SU-DHL-6 (cell line): ENCODE data around the gene PPP6R3.

ENCODE experiments used
- H2AFZ ChIP-seq: fragments of 200-600 bp; sonication (generic); 2 replicates; pipeline ENCODE4 v1.6.1; 2014; ENCODE audit warnings: low read depth, mild to moderate bottlenecking, moderate library complexity, mixed read lengths, antibody characterized with exemption, low read length; ENCODE audit not compliant: severe bottlenecking
- H3F3A ChIP-seq: fragments of 200-600 bp; shearing (Covaris generic); 2 replicates; pipeline ENCODE4 v1.6.0; 2016; ENCODE audit warnings: antibody characterized with exemption, mild to moderate bottlenecking; ENCODE audit not compliant: insufficient read depth
- H3K27ac ChIP-seq: fragments of 200-600 bp; sonication (generic); 2 replicates; pipeline ENCODE4 v1.5.1; 2016; ENCODE audit warnings: low read depth, mild to moderate bottlenecking, low read length, moderate library complexity, mixed read lengths
- H3K27me3 ChIP-seq: fragments of 200-600 bp; sonication (generic), shearing (Covaris generic); 2 replicates; pipeline ENCODE4 v1.6.0; 2014; ENCODE audit warnings: mild to moderate bottlenecking, low read length
- H3K36me3 ChIP-seq: fragments of 200-600 bp; sonication (generic); 2 replicates; pipeline ENCODE4 v1.6.1; 2014; ENCODE audit warnings: mild to moderate bottlenecking, low read length, mixed read lengths
- H3K4me2 ChIP-seq: fragments of 300-600, 200-600 bp; shearing (Covaris generic), sonication (generic); 2 replicates; pipeline ENCODE4 v1.6.0; 2014; ENCODE audit warnings: low read length, low read depth, mild to moderate bottlenecking; ENCODE audit not compliant: poor library complexity, severe bottlenecking
- H3K4me3 ChIP-seq: fragments of 200-600 bp; sonication (generic); 2 replicates; pipeline ENCODE4 v1.5.1; 2014; ENCODE audit warnings: antibody characterized with exemption, low read length, mild to moderate bottlenecking, mixed read lengths; ENCODE audit not compliant: insufficient read depth, poor library complexity, severe bottlenecking
- H3K79me2 ChIP-seq: fragments of 200-600 bp; sonication (generic); 2 replicates; pipeline ENCODE4 v1.6.1; 2014; ENCODE audit warnings: mild to moderate bottlenecking, low read length, moderate library complexity; ENCODE audit not compliant: insufficient read depth
- H3K9ac ChIP-seq: fragments of 200-600 bp; sonication (generic); 2 replicates; pipeline ENCODE4 v1.7.0; 2014; ENCODE audit warnings: mild to moderate bottlenecking, low read length
- H3K9me2 ChIP-seq: fragments of 200-600 bp; sonication (generic); replicated peaks from 2 replicates; pipeline ENCODE4 v1.6.1; 2014; ENCODE audit warnings: low read length; ENCODE audit not compliant: insufficient read depth
- H3K9me3 ChIP-seq: fragments of 200-600 bp; sonication (generic); 2 replicates; pipeline ENCODE4 v1.6.1; 2014; ENCODE audit warnings: low read length, mixed read lengths; ENCODE audit not compliant: insufficient read depth
- H4K20me1 ChIP-seq: fragments of 200-600 bp; sonication (generic); 2 replicates; pipeline ENCODE4 v1.6.1; 2014; ENCODE audit warnings: low read depth, mild to moderate bottlenecking, antibody characterized with exemption, low read length, moderate library complexity, mixed read lengths
- CTCF ChIP-seq: fragments of 200-600 bp; sonication (generic); IDR thresholded peaks from one replicate; pipeline ENCODE4 v1.5.1; 2017; ENCODE audit warnings: antibody characterized with exemption, mild to moderate bottlenecking, low read length, moderate library complexity; ENCODE audit not compliant: insufficient read depth, poor library complexity, severe bottlenecking
- EZH2phosphoT487 ChIP-seq: fragments of 200-600 bp; sonication (generic), shearing (Covaris generic); conservative IDR thresholded peaks from 2 replicates; pipeline ENCODE4 v1.6.1; 2018; ENCODE audit warnings: mild to moderate bottlenecking, antibody characterized with exemption, low read length, moderate library complexity, mixed read lengths

PPP6R3 gene

DNA sequence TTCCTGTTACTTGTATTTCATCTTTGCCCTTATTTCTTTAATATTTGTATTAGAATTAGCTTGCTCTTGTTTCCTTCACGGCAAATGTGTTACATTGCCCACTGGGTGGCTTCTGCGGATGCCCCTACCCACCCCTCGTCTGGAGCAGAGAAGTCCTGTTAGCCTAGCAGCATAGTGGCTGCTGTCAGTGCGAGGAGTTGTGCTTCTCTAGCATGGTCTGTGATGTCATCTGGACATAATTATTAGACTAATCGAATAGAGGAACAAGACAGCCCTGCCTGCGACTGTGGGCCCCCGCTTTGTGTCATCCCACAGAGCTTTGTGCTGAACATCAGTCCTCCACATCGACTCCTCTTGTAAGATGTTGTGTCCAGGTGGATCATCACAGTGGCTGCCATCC, 74.5 kb downstream of the PPP6R3 start:
- no peak for TF ChIP-seq CTCF
- no peak for TF ChIP-seq EZH2phosphoT487
- H3K9me3 ChIP-seq: no peaks in the 10 kb centered on the region
- H3K79me2 ChIP-seq: peaks cover 88% of the 10 kb centered on the region
- H3K9me2 ChIP-seq: no peaks in the 10 kb centered on the region
- peaks cover 34% of the 10 kb centered on the region; the same call in 1 of the 2 replicates for H4K20me1 ChIP-seq
- H3F3A ChIP-seq: peaks cover 4% of the 10 kb centered on the region; the same call in 1 of the 2 replicates
- H3K4me2 ChIP-seq: no peak overlapping the region
- no peak overlapping the region for H2AFZ ChIP-seq
- H3K4me3 ChIP-seq: no peak overlapping the region
- H3K27ac ChIP-seq: no peak overlapping the region
- H3K27me3 ChIP-seq: no peaks in the 10 kb centered on the region
- H3K36me3 ChIP-seq: peaks cover 17% of the 10 kb centered on the region
- no peak overlapping the region for H3K9ac ChIP-seq

GRCh38 chr11:68536706-68537105, 76.2 kb downstream of the PPP6R3 start:
- no peak overlapping the region for H3K4me2 ChIP-seq
- TF ChIP-seq EZH2phosphoT487 (no peak), CTCF (no peak)
- H3K4me3 ChIP-seq: no peak overlapping the region
- H3K9ac ChIP-seq: no peak overlapping the region
- no peak overlapping the region for H3K27ac ChIP-seq
- H3K27me3 ChIP-seq: no peaks in the 10 kb centered on the region
- H3K36me3 ChIP-seq: peaks cover 17% of the 10 kb centered on the region; the same call in 1 of the 2 replicates
- peaks cover 81% of the 10 kb centered on the region for H3K79me2 ChIP-seq
- H3K9me3 ChIP-seq: no peaks in the 10 kb centered on the region
- H2AFZ ChIP-seq: no peak overlapping the region
- peaks cover 22% of the 10 kb centered on the region; the same call in 1 of the 2 replicates for H4K20me1 ChIP-seq
- H3F3A ChIP-seq: peaks cover 4% of the 10 kb centered on the region; the same call in 1 of the 2 replicates
- no peaks in the 10 kb centered on the region for H3K9me2 ChIP-seq

- Histone ChIP-seq H3K9ac (no peak overlapping the region), H3K27me3 (no peaks in the 10 kb centered on the region), H3K9me2 (no peaks in the 10 kb centered on the region), H3K4me2 (no peak overlapping the region), H3K79me2 (peaks cover 73% of the 10 kb centered on the region), H3F3A (peaks cover 4% of the 10 kb centered on the region; the same call in 1 of the 2 replicates), H3K4me3 (no peak overlapping the region), H3K36me3 (peaks cover 17% of the 10 kb centered on the region; the same call in 1 of the 2 replicates), H4K20me1 (peaks cover 18% of the 10 kb centered on the region; the same call in 1 of the 2 replicates), H3K27ac (no peak overlapping the region), H2AFZ (no peak overlapping the region), H3K9me3 (no peaks in the 10 kb centered on the region)
- TF ChIP-seq CTCF (no peak), EZH2phosphoT487 (no peak)
Observed at GRCh38 chr11:68538025-68538424, 77.5 kb downstream of the PPP6R3 start.
